ENCODE data around the gene PITX3. TPM values are rescaled to one million over a fixed set of nuclear protein-coding genes. Genes with fewer than 3 reads are reported as not detected.

Gene PITX3
- total and polyA plus RNA-seq, 10 of the 15 experiments (the other 5 are each of a cell fraction or from before 2014, with no cell fraction given), result not detected

- TF ChIP-seq BCLAF1 (IDR thresholded peaks at IDR 0.05) (no peak), STAT3 (IDR thresholded peaks at IDR 0.05; ENCODE audit: low read depth, low read length) (no peak), IRF4 (IDR thresholded peaks at IDR 0.05; ENCODE audit: low read depth, low read length) (no peak)
Measured at GRCh38 chr10:102286216-102286615, 44.9 kb upstream of the PITX3 start (continued).

- ChIA-PET SMC1A (ENCODE audit: uncharacterized antibody, unreplicated experiment) (interaction anchor here (0.8 to 3.0 kb wide), 8 partner anchors 8 to 66 kb away, joined by 3 to 16 read pairs (median 4); no protein-coding TSS in a partner anchor), CTCF (interaction anchor here (0.6 to 1.9 kb wide), 7 partner anchors 12 to 357 kb away, joined by 3 to 6 read pairs (median 3); partner anchors contain the start of genes C10orf95 and ELOVL3), POLR2A (interaction anchor here (0.9 to 1.3 kb wide), 3 partner anchors 22 to 53 kb away, joined by 3 to 6 read pairs (median 4); no protein-coding TSS in a partner anchor), RAD21 (ENCODE audit: unreplicated experiment) (interaction anchor here (1.3 kb wide), 1 partner anchor 54 kb away, joined by 4 read pairs; no protein-coding TSS in a partner anchor)
- Histone ChIP-seq H3K27ac (ENCODE audit: control insufficient read depth, insufficient read depth) (peak overlapping the region; percentile 12; the same call in 1 of the 2 replicates), H3K4me1 (ENCODE audit: control insufficient read depth, insufficient read depth, low read length) (peaks cover 3% of the 10 kb centered on the region; the same call in 1 of the 2 replicates), H3K9me3 (replicated peaks; ENCODE audit: control insufficient read depth, insufficient read depth, low read length) (no peaks in the 10 kb centered on the region), H3K4me2 (ENCODE audit: control insufficient read depth, insufficient read depth) (no peak overlapping the region), H3K4me3 (no peak overlapping the region), H3K79me2 (ENCODE audit: control insufficient read depth, insufficient read depth, low read length) (peaks cover 37% of the 10 kb centered on the region), H3K27me3 (replicated peaks in 1 of 2; ENCODE audit: control insufficient read depth in 2 of 2, insufficient read depth in 2 of 2, low read length in 1 of 2) (no peaks in the 10 kb centered on the region), H3K9ac (ENCODE audit: control insufficient read depth, insufficient read depth, low read length) (no peak overlapping the region), H3K36me3 (ENCODE audit: control insufficient read depth in 2 of 2, insufficient read depth in 2 of 2, low read length in 1 of 2) (no peaks in the 10 kb centered on the region; a peak in 1 of 4 replicates), H4K20me1 (ENCODE audit: control insufficient read depth, insufficient read depth) (no peaks in the 10 kb centered on the region), H2AFZ (ENCODE audit: control insufficient read depth, low read depth, low read length) (no peak overlapping the region)
- WGBS (ENCODE audit: insufficient coverage, insufficient replicate concordance, low lambda C conversion rate, missing lambda C conversion rate), result 76% methylated on average over 2 of the region's 2 CpGs
- no TSS peak for BruUV-seq (replicated peaks)
- no peak for FAIRE-seq
- in situ Hi-C loops (cut with MboI), result no loop called here
- intact Hi-C loops (cut with micrococcal nuclease; ENCODE audit: unreplicated experiment), result no loop called here
- no peak for ATAC-seq
- DNase-seq (ENCODE audit: low read depth, low spot score), result no peak
- TF ChIP-seq SKIL (IDR thresholded peaks at IDR 0.05; ENCODE audit: low read depth, poor library complexity, severe bottlenecking), result no peak
- no peak for TF ChIP-seq ZNF622 (IDR thresholded peaks at IDR 0.05)
- TF ChIP-seq RELA (IDR thresholded peaks at IDR 0.05; ENCODE audit: borderline replicate concordance, partially characterized antibody), result no peak
- no peak for TF ChIP-seq STAT1 (conservative IDR thresholded peaks at IDR 0.05)
- TF ChIP-seq NBN (IDR thresholded peaks at IDR 0.05), result no peak
- no peak for TF ChIP-seq REST (IDR thresholded peaks at IDR 0.05; ENCODE audit: low read depth, low read length)
- no peak for TF ChIP-seq E4F1 (IDR thresholded peaks at IDR 0.05; ENCODE audit: borderline replicate concordance, partially characterized antibody)
- TF ChIP-seq POLR2AphosphoS2 (IDR thresholded peaks at IDR 0.05; ENCODE audit: low read depth, low read length), result no peak
Measured at GRCh38 chr10:102285133-102285532, 43.8 kb upstream of the PITX3 start.

Measured in GM12878 (cell line).